ENCODE measurements around the gene MTFR1L. TPM values are rescaled to one million over a fixed set of nuclear protein-coding genes. Genes with fewer than 3 reads are reported as not detected.
A peak's percentile ranks its signal among the peaks of the same experiment; 100 is the strongest.

Gene MTFR1L
- total and polyA plus RNA-seq, 9 of the 15 experiments (the other 6 are each of a cell fraction or from before 2014, with no cell fraction given): 41.4 to 98.5 (median 53.7) TPM

GRCh38 chr1:25870614-25871013 is 50.9 kb downstream of the MTFR1L start (continued):
- peak; percentile 91 for TF ChIP-seq CEBPB (tag; IDR thresholded peaks at IDR 0.05)
- TF ChIP-seq MTA2 (IDR thresholded peaks at IDR 0.05; ENCODE audit: low read depth): no peak

- no peaks in the 10 kb centered on the region for H3K9me3 ChIP-seq (replicated peaks; ENCODE audit: control insufficient read depth, insufficient read depth, low read depth, low read length)
- no peak overlapping the region for H3K4me3 ChIP-seq
- no peaks in the 10 kb centered on the region for H3K27me3 ChIP-seq (ENCODE audit: control insufficient read depth in 2 of 2, insufficient read depth in 2 of 2, low read length in 2 of 2)
- no TSS peak for BruUV-seq (replicated peaks)
- intact Hi-C loops (cut with micrococcal nuclease) (no loop called here), in situ Hi-C loops (cut with MboI) (no loop called here)
- no peaks in the 10 kb centered on the region for H3K36me3 ChIP-seq (ENCODE audit: control insufficient read depth, insufficient read depth, low read length)
- ATAC-seq (peak; percentile 35), DNase-seq (ENCODE audit: extremely low read depth in 1 of 4, low spot score in 3 of 4) (peak; percentile 48 to 70 (median 54)), FAIRE-seq (peak; percentile 84)
- CTCF ChIA-PET (ENCODE audit: low intra/inter-chr PET ratio): no interaction called here
- 5% methylated on average over 5 of the region's 5 CpGs for whole genome bisulfite sequencing (ENCODE audit: insufficient coverage, low coverage, missing lambda C conversion rate)
- H3K4me1 ChIP-seq (replicated peaks in 1 of 2; ENCODE audit: control insufficient read depth in 2 of 2, insufficient read depth in 2 of 2, low read length in 2 of 2): peaks cover 42 to 44% of the 10 kb centered on the region in 2 experiments
- no peaks in the 10 kb centered on the region for H3K9me1 ChIP-seq (ENCODE audit: control insufficient read depth, insufficient read depth, low read length)
- H3K27ac ChIP-seq (ENCODE audit: extremely low read depth, low read depth, low read length): peak overlapping the region; percentile 30
- H3K9ac ChIP-seq (ENCODE audit: insufficient read depth in 1 of 2, low read depth in 2 of 2, low read length in 2 of 2): peak overlapping the region; percentile 19 to 72
- H3K4me2 ChIP-seq (ENCODE audit: insufficient read depth, low read length): peak overlapping the region; percentile 7; the same call in 1 of the 2 replicates
- H2AFZ ChIP-seq (ENCODE audit: low read depth, low read length): peak overlapping the region; percentile 52
- POLR2A ChIA-PET: interaction anchor here (1.0 to 1.6 kb wide), 9 partner anchors 8 to 25 kb away, joined by 3 to 6 read pairs (median 5); no protein-coding TSS in a partner anchor
- H4K20me1 ChIP-seq (replicated peaks; ENCODE audit: control insufficient read depth, insufficient read depth, low read length): no peaks in the 10 kb centered on the region
- H3K79me2 ChIP-seq (ENCODE audit: control insufficient read depth, insufficient read depth, low read length): peaks cover 10% of the 10 kb centered on the region; the same call in 2 of the 3 replicates
- 0 out of 4 replicates have a peak, but pooled peaks of 1 of the 2 experiments have one; percentile 5 for TF ChIP-seq RCOR1 (IDR thresholded peaks at IDR 0.05; ENCODE audit: borderline replicate concordance in 1 of 2, low read depth in 2 of 2, low read length in 2 of 2)
- TF ChIP-seq, protein P1, sequence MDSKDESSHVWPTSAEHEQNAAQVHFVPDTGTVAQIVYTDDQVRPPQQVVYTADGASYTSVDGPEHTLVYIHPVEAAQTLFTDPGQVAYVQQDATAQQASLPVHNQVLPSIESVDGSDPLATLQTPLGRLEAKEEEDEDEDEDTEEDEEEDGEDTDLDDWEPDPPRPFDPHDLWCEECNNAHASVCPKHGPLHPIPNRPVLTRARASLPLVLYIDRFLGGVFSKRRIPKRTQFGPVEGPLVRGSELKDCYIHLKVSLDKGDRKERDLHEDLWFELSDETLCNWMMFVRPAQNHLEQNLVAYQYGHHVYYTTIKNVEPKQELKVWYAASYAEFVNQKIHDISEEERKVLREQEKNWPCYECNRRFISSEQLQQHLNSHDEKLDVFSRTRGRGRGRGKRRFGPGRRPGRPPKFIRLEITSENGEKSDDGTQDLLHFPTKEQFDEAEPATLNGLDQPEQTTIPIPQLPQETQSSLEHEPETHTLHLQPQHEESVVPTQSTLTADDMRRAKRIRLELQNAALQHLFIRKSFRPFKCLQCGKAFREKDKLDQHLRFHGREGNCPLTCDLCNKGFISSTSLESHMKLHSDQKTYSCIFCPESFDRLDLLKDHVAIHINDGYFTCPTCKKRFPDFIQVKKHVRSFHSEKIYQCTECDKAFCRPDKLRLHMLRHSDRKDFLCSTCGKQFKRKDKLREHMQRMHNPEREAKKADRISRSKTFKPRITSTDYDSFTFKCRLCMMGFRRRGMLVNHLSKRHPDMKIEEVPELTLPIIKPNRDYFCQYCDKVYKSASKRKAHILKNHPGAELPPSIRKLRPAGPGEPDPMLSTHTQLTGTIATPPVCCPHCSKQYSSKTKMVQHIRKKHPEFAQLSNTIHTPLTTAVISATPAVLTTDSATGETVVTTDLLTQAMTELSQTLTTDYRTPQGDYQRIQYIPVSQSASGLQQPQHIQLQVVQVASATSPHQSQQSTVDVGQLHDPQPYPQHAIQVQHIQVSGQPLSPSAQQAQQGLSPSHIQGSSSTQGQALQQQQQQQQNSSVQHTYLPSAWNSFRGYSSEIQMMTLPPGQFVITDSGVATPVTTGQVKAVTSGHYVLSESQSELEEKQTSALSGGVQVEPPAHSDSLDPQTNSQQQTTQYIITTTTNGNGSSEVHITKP (IDR thresholded peaks at IDR 0.05; ENCODE audit: partially characterized antibody): peak; percentile 89
- TF ChIP-seq MTA3 (IDR thresholded peaks at IDR 0.05; ENCODE audit: borderline replicate concordance): no peak
- TF ChIP-seq SIN3A (IDR thresholded peaks at IDR 0.05; ENCODE audit: borderline replicate concordance in 2 of 2, control insufficient read depth in 1 of 2, low read depth in 2 of 2, low read length in 2 of 2): 0 out of 4 replicates have a peak, but pooled peaks of 1 of the 2 experiments have one; percentile 13
- TF ChIP-seq ZNF766 (CRISPR knock-in tag; conservative IDR thresholded peaks at IDR 0.05): no peak
- TF ChIP-seq HDGF (IDR thresholded peaks at IDR 0.05): peak; percentile 48; the same call in 1 of the 2 replicates
- 0 out of 2 replicates have a peak, but pooled peaks have one; percentile 19 for TF ChIP-seq MTA1 (IDR thresholded peaks at IDR 0.05; ENCODE audit: borderline replicate concordance)
Measured at GRCh38 chr1:25871086-25871703, 51.4 kb downstream of the MTFR1L start.
